Endothelial cell of umbilical vein (primary cell): ENCODE measurements around the gene TMSB10. TPM values are rescaled to one million over a fixed set of nuclear protein-coding genes. Genes with fewer than 3 reads are reported as not detected.

ENCODE experiments used
- BruUV-seq: library from RNA; stranded (reverse); fragments of 400-500 nt; replicated peaks from 2 replicates; lab custom pipeline; 2021; lab: Mats Ljungman, UMichigan
- CTCF ChIA-PET: fragments of 300-600, 350-600 bp; sonication (Branson Sonifier 250); formaldehyde crosslinking; loops from one replicate; lab custom pipeline; 2021; ENCODE audit warnings: antibody characterized with exemption, inconsistent platforms; lab: Charles Lee
- POLR2A ChIA-PET: fragments of 300-600, 350-600 bp; sonication (Branson Sonifier 250); formaldehyde crosslinking; loops from one replicate; lab custom pipeline; 2021; ENCODE audit warnings: antibody characterized with exemption, inconsistent platforms; lab: Charles Lee
- DNase-seq: peaks from one replicate; pipeline ENCODE4 v3.0.0-alpha.2; 2011; ENCODE audit warnings: low read depth, low spot score
- FAIRE-seq: peaks from 2 replicates; lab custom pipeline; 2011; peaks lifted over from hg19 to GRCh38; lab: Jason Lieb, UNC
- H2AFZ ChIP-seq: 2 replicates; pipeline ENCODE4 v1.6.0; 2012; ENCODE audit warnings: low read depth, low read length, control low read depth, inconsistent platforms
- H3K27ac ChIP-seq: 2 replicates; pipeline ENCODE4 v1.5.1; 2011; ENCODE audit warnings: low read depth, mild to moderate bottlenecking, control low read depth, low read length, moderate library complexity; ENCODE audit not compliant: insufficient read depth
- H3K27me3 ChIP-seq, 2 experiments: 2 replicates each; pipeline versions ENCODE4 v1.6.0 to v1.6.1; 2011; ENCODE audit warnings: low read length in 2 of 2, mixed read lengths in 1 of 2; ENCODE audit not compliant: control insufficient read depth in 2 of 2, insufficient read depth in 2 of 2
- H3K36me3 ChIP-seq, 2 experiments: 2 replicates in 1 of 2; 3 replicates in 1 of 2; pipeline ENCODE4 v1.5.1; 2011; ENCODE audit warnings: low read length in 2 of 2, mild to moderate bottlenecking in 1 of 2, moderate library complexity in 1 of 2; ENCODE audit not compliant: control insufficient read depth in 2 of 2, insufficient read depth in 2 of 2; ENCODE audit errors: extremely low read depth in 1 of 2
- H3K4me1 ChIP-seq: 3 replicates; pipeline ENCODE4 v1.5.1; 2011; ENCODE audit warnings: mild to moderate bottlenecking, low read length; ENCODE audit not compliant: control insufficient read depth, insufficient read depth; ENCODE audit errors: extremely low read depth
- H3K4me2 ChIP-seq: 2 replicates; pipeline ENCODE4 v1.6.1; 2011; ENCODE audit warnings: low read length, control low read depth, mixed read lengths; ENCODE audit not compliant: insufficient read depth
- H3K4me3 ChIP-seq, 3 experiments: fragments of 200-600 bp in 1 of 3; sonication (generic), shearing (Covaris generic) in 1 of 3; replicated peaks in 1 of 3; 2 replicates each; pipeline ENCODE4 v1.5.1; 2011 to 2016; ENCODE audit warnings: control low read depth in 3 of 3, low read length in 3 of 3, mild to moderate bottlenecking in 2 of 3, inconsistent platforms in 1 of 3, low read depth in 1 of 3, moderate library complexity in 1 of 3; ENCODE audit not compliant: insufficient read depth in 1 of 3
- H3K79me2 ChIP-seq: 2 replicates; pipeline ENCODE4 v1.6.0; 2012; ENCODE audit warnings: low read length, inconsistent platforms; ENCODE audit not compliant: control insufficient read depth, insufficient read depth
- H3K9ac ChIP-seq: replicated peaks from 2 replicates; pipeline ENCODE3; 2011; ENCODE audit warnings: low read length, control low read depth; ENCODE audit not compliant: insufficient read depth; ENCODE audit errors: extremely low read depth
- H3K9me1 ChIP-seq: replicated peaks from 3 replicates; pipeline ENCODE4 v1.6.0; 2011; ENCODE audit warnings: mild to moderate bottlenecking, low read length; ENCODE audit not compliant: control insufficient read depth, insufficient read depth; ENCODE audit errors: extremely low read depth
- H3K9me3 ChIP-seq: replicated peaks from 2 replicates; pipeline ENCODE4 v1.5.1; 2012; ENCODE audit warnings: low read length, inconsistent platforms; ENCODE audit not compliant: control insufficient read depth, insufficient read depth
- H4K20me1 ChIP-seq: replicated peaks from 2 replicates; pipeline ENCODE3; 2011; ENCODE audit warnings: mild to moderate bottlenecking, low read length; ENCODE audit not compliant: control insufficient read depth, insufficient read depth; ENCODE audit errors: extremely low read depth
- EZH2 ChIP-seq: IDR thresholded peaks from 2 replicates; pipeline ENCODE4 v1.6.1; 2012; ENCODE audit warnings: borderline replicate concordance, low read depth, mild to moderate bottlenecking, moderate library complexity, low read length, inconsistent platforms; ENCODE audit not compliant: severe bottlenecking
- FOS ChIP-seq: IDR thresholded peaks from 2 replicates; pipeline ENCODE4 v1.6.1; 2011; ENCODE audit warnings: mild to moderate bottlenecking, low read length, moderate library complexity, borderline replicate concordance; ENCODE audit not compliant: insufficient read depth
- GATA2 ChIP-seq: IDR thresholded peaks from 2 replicates; pipeline ENCODE4 v1.7.0; 2011; ENCODE audit warnings: low read depth, mild to moderate bottlenecking, moderate library complexity, mixed read lengths, low read length; ENCODE audit not compliant: insufficient read length, insufficient read depth
- JUN ChIP-seq: IDR thresholded peaks from 2 replicates; pipeline ENCODE4 v1.6.1; 2011; ENCODE audit warnings: borderline replicate concordance, low read depth; ENCODE audit not compliant: insufficient read length, insufficient read depth
- MAX ChIP-seq: IDR thresholded peaks from 2 replicates; pipeline ENCODE4 v1.6.1; 2011; ENCODE audit not compliant: insufficient read depth, insufficient read length
- MYC ChIP-seq: IDR thresholded peaks from one replicate; pipeline ENCODE4 v1.6.1; 2011; ENCODE audit warnings: mild to moderate bottlenecking, low read depth, low read length
- POLR2A ChIP-seq: IDR thresholded peaks from 2 replicates; pipeline ENCODE4 v1.6.1; 2012; ENCODE audit warnings: low read depth, mild to moderate bottlenecking, control low read depth, low read length
- POLR2AphosphoS5 ChIP-seq: IDR thresholded peaks from 2 replicates; pipeline ENCODE4 v1.6.1; 2012; ENCODE audit warnings: low read depth, mild to moderate bottlenecking, control low read depth, low read length, moderate library complexity; ENCODE audit not compliant: insufficient read depth
- dilution Hi-C: fragments of 300-500 bp; cut with MboI; formaldehyde crosslinking; loops from one replicate; pipeline ENCODE4 v1.15.0; 2019; ENCODE audit warnings: low sequenced_read_pairs; ENCODE audit not compliant: extremely low pct_ligation_motif_present
- intact Hi-C: fragments of 100-400 bp; cut with micrococcal nuclease; formaldehyde crosslinking; loops from one replicate; pipeline ENCODE4 v1.10.0; 2022
- polyA plus RNA-seq, 4 experiments: library from polyadenylated mRNA; depleted of rRNA in 3 of 4; stranded (reverse) in 3 of 4; unstranded in 1 of 4; fragments of >200 nt; gene quantifications; 2 replicates each; pipeline versions ENCODE4 v1.2.1 to v1.2.3, GENCODE V29; 2011 to 2012; ENCODE audit warnings: missing spikeins in 1 of 4
- total RNA-seq: library from RNA; stranded (reverse); gene quantifications from 2 replicates; pipeline ENCODE4 v1.2.3, GENCODE V29; 2021
- TF ChIP-seq, protein P1 (sequence below), 2 donors: IDR thresholded peaks; 1 replicate in 1 of 2; 2 replicates in 1 of 2; pipeline ENCODE4 v1.5.1; 2011; ENCODE audit warnings: low read length in 2 of 2, mild to moderate bottlenecking in 2 of 2, moderate library complexity in 2 of 2, control low read depth in 1 of 2, inconsistent platforms in 1 of 2, low read depth in 1 of 2; ENCODE audit not compliant: insufficient read depth in 1 of 2; ENCODE audit errors: extremely low read depth in 1 of 2

Gene TMSB10
- total and polyA plus RNA-seq, 2 donors (not counting 3 experiments of a cell fraction or from before 2014, with no cell fraction given) = 2,774 to 4,015 TPM

DNA sequence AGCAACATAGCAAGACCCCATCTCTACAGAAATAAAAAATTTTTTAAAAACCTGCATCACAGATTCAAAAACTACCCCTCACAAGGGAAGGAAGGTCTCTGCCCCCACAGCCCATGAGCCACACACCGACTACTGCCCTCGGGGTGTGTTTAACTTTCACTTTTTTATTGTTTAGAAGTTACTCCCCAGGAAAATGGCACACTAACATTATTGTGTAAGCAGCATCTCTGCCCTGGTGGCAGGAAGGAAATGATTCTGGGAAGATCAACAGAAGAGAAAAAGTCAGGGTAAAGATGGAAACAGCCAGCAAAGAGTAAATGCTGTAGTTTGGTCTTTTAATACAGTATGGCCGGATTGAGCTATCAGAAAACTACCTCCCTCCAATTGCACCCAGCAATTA is 46.5 kb upstream of the TMSB10 start:
- dilution Hi-C loops = no loop called here
- no TSS peak for BruUV-seq

More for the DNA sequence above, 46.5 kb upstream of the TMSB10 start:
- no peak for DNase-seq
- intact Hi-C loops = no loop called here
- Histone ChIP-seq H3K9me3 (no peaks in the 10 kb centered on the region), H3K9ac (no peak overlapping the region), H3K4me1 (no peaks in the 10 kb centered on the region), H2AFZ (no peak overlapping the region), H3K36me3 (no peaks in the 10 kb centered on the region), H3K4me2 (no peak overlapping the region), H3K79me2 (no peaks in the 10 kb centered on the region), H3K27ac (no peak overlapping the region), H3K9me1 (no peaks in the 10 kb centered on the region), H3K4me3 (no peak overlapping the region), H3K27me3 (peaks cover 0 to 1% of the 10 kb centered on the region in 2 experiments), H4K20me1 (no peaks in the 10 kb centered on the region)
- TF ChIP-seq, protein P1, sequence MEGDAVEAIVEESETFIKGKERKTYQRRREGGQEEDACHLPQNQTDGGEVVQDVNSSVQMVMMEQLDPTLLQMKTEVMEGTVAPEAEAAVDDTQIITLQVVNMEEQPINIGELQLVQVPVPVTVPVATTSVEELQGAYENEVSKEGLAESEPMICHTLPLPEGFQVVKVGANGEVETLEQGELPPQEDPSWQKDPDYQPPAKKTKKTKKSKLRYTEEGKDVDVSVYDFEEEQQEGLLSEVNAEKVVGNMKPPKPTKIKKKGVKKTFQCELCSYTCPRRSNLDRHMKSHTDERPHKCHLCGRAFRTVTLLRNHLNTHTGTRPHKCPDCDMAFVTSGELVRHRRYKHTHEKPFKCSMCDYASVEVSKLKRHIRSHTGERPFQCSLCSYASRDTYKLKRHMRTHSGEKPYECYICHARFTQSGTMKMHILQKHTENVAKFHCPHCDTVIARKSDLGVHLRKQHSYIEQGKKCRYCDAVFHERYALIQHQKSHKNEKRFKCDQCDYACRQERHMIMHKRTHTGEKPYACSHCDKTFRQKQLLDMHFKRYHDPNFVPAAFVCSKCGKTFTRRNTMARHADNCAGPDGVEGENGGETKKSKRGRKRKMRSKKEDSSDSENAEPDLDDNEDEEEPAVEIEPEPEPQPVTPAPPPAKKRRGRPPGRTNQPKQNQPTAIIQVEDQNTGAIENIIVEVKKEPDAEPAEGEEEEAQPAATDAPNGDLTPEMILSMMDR (IDR thresholded peaks at IDR 0.05; ENCODE audit: extremely low read depth in 1 of 2, insufficient read depth in 1 of 2, low read depth in 1 of 2, low read length in 2 of 2) = no peak
- no peak for TF ChIP-seq MYC
- TF ChIP-seq FOS = no peak
- no peak for TF ChIP-seq MAX
- TF ChIP-seq POLR2AphosphoS5 = no peak
- no peak for TF ChIP-seq EZH2
- TF ChIP-seq POLR2A = no peak
- TF ChIP-seq GATA2 = no peak
- no peak for TF ChIP-seq JUN
- CTCF ChIA-PET = interaction anchor here (0.7 to 1.6 kb wide), 2 partner anchors 28 to 364 kb away, joined by 3 read pairs; no protein-coding TSS in a partner anchor
- FAIRE-seq = no peak
- POLR2A ChIA-PET = no interaction called here
